Keratinocyte (primary cell): ENCODE measurements around the gene PTS. TPM values are rescaled to one million over a fixed set of nuclear protein-coding genes. Genes with fewer than 3 reads are reported as not detected.

Experiments
- DNase-seq: peaks from one replicate; pipeline ENCODE4 v3.0.0-alpha.2; 2011; ENCODE audit warnings: low read depth, missing footprints, low spot score
- FAIRE-seq: peaks from 2 replicates; lab custom pipeline; 2011; peaks lifted over from hg19 to GRCh38; lab: Jason Lieb, UNC
- H2AFZ ChIP-seq: 2 replicates; pipeline ENCODE4 v1.6.0; 2012; ENCODE audit warnings: low read length, control low read depth, inconsistent platforms; ENCODE audit not compliant: control insufficient read depth
- H3K27ac ChIP-seq: 2 replicates; pipeline ENCODE4 v1.5.1; 2011; ENCODE audit warnings: low read length; ENCODE audit not compliant: control insufficient read depth, insufficient read depth
- H3K27me3 ChIP-seq: 3 replicates; pipeline ENCODE4 v1.6.0; 2011; ENCODE audit warnings: low read length; ENCODE audit not compliant: control insufficient read depth, insufficient read depth; ENCODE audit errors: extremely low read depth
- H3K36me3 ChIP-seq, 2 experiments: 2 replicates in 1 of 2; 3 replicates in 1 of 2; pipeline ENCODE4 v1.5.1; 2011; ENCODE audit warnings: low read length in 2 of 2, mild to moderate bottlenecking in 1 of 2; ENCODE audit not compliant: control insufficient read depth in 2 of 2, insufficient read depth in 2 of 2; ENCODE audit errors: extremely low read depth in 1 of 2
- H3K4me1 ChIP-seq: 3 replicates; pipeline ENCODE4 v1.5.1; 2011; ENCODE audit warnings: low read length; ENCODE audit not compliant: control insufficient read depth, insufficient read depth; ENCODE audit errors: extremely low read depth
- H3K4me2 ChIP-seq: 3 replicates; pipeline ENCODE4 v1.6.0; 2011; ENCODE audit warnings: low read depth, low read length; ENCODE audit not compliant: control insufficient read depth, insufficient read depth; ENCODE audit errors: extremely low read depth
- H3K4me3 ChIP-seq, 3 experiments: fragments of 200-600 bp in 1 of 3; sonication (generic) in 1 of 3; 2 replicates in 2 of 3; 3 replicates in 1 of 3; pipeline ENCODE4 v1.5.1; 2011 to 2016; ENCODE audit warnings: low read length in 3 of 3, mild to moderate bottlenecking in 3 of 3, control low read depth in 2 of 3, inconsistent platforms in 1 of 3, low read depth in 1 of 3, mixed read lengths in 1 of 3, mixed run types in 1 of 3, moderate library complexity in 1 of 3; ENCODE audit not compliant: control insufficient read depth in 2 of 3, insufficient read depth in 2 of 3; ENCODE audit errors: extremely low read depth in 1 of 3
- H3K79me2 ChIP-seq: 2 replicates; pipeline ENCODE4 v1.6.0; 2012; ENCODE audit warnings: low read length; ENCODE audit not compliant: control insufficient read depth, insufficient read depth
- H3K9ac ChIP-seq: 3 replicates; pipeline ENCODE4 v1.6.0; 2011; ENCODE audit warnings: low read length; ENCODE audit not compliant: control insufficient read depth, insufficient read depth; ENCODE audit errors: extremely low read depth
- H3K9me1 ChIP-seq: 3 replicates; pipeline ENCODE4 v1.6.0; 2011; ENCODE audit warnings: low read length; ENCODE audit not compliant: control insufficient read depth, insufficient read depth; ENCODE audit errors: extremely low read depth
- H3K9me3 ChIP-seq: 2 replicates; pipeline ENCODE4 v1.5.1; 2012; ENCODE audit warnings: low read depth, low read length; ENCODE audit not compliant: control insufficient read depth
- H4K20me1 ChIP-seq: 3 replicates; pipeline ENCODE4 v1.6.0; 2011; ENCODE audit warnings: low read length; ENCODE audit not compliant: control insufficient read depth, insufficient read depth; ENCODE audit errors: extremely low read depth
- CTCF ChIP-seq, 3 experiments: IDR thresholded peaks in 1 of 3; conservative IDR thresholded peaks in 1 of 3; optimal IDR thresholded peaks in 1 of 3; 2 replicates in 2 of 3; 3 replicates in 1 of 3; pipeline versions ENCODE3 to v1.5.1; 2011; ENCODE audit warnings: low read length in 3 of 3, mild to moderate bottlenecking in 3 of 3, moderate library complexity in 2 of 3, control low read depth in 1 of 3, inconsistent platforms in 1 of 3; ENCODE audit not compliant: insufficient read depth in 2 of 3; ENCODE audit errors: extremely low read depth in 1 of 3
- EZH2 ChIP-seq: IDR thresholded peaks from one replicate; pipeline ENCODE4 v1.6.1; 2012; ENCODE audit warnings: inconsistent platforms, mild to moderate bottlenecking, low read length, moderate library complexity
- dilution Hi-C: fragments of 300-500 bp; cut with MboI; formaldehyde crosslinking; loops from one replicate; pipeline ENCODE4 v1.7.0; 2020; ENCODE audit warnings: low sequenced_read_pairs; ENCODE audit not compliant: extremely low pct_ligation_motif_present
- polyA minus RNA-seq, 3 experiments: library from RNA; depleted of rRNA, polyadenylated mRNA; stranded (reverse); fragments of >200 nt; gene quantifications; 1 replicate in 1 of 3; 2 replicates in 1 of 3; 3 replicates in 1 of 3; pipeline ENCODE4 v1.2.3, GENCODE V29; 2011
- polyA plus RNA-seq, 5 experiments: library from polyadenylated mRNA; depleted of rRNA in 3 of 5; stranded (reverse) in 3 of 5; stranded (forward) in 1 of 5; unstranded in 1 of 5; fragments of >200 nt; gene quantifications; 1 replicate in 1 of 5; 2 replicates in 3 of 5; 3 replicates in 1 of 5; pipeline versions ENCODE4 v1.2.1 to v1.2.3, GENCODE V29; 2011 to 2012; ENCODE audit warnings: missing spikeins in 2 of 5, low read depth in 1 of 5, low replicate concordance in 1 of 5

Gene PTS
- 37.8 to 72.5 TPM (median 43.7 TPM) in 3 replicates for polyA plus RNA-seq
- polyA plus RNA-seq (2011; ENCODE audit: low read depth): 54.8 TPM
- 48.4 and 83.3 TPM in 2 replicates for polyA plus RNA-seq (2011; cell fraction: cytosol; rRNA removed)
- polyA plus RNA-seq (2011; cell fraction: nucleus; rRNA removed): 38.9 and 54.4 TPM in 2 replicates
- 46.8 and 69.3 TPM in 2 replicates for polyA plus RNA-seq (2012; ENCODE audit: low replicate concordance)
- 3.3 to 22.5 TPM (median 10.1 TPM) in 3 replicates for polyA minus RNA-seq
- polyA minus RNA-seq (2011; cell fraction: cytosol; rRNA and poly(A)+ RNA removed): 27.6 TPM
- polyA minus RNA-seq (2011; cell fraction: nucleus; rRNA and poly(A)+ RNA removed): 10.0 and 11.9 TPM in 2 replicates

GRCh38 chr11:112226062-112226830, at the start of gene PTS:
Gene PTS, plus strand, starts transcription at chr11:112226428. Its CDS starts 16 bp downstream, at chr11:112226444.
- Histone ChIP-seq H2AFZ (peak within 1 kb of the TSS; percentile 100), H3K36me3 (peaks cover 6 to 17% of the 10 kb centered on the region in 2 experiments), H3K4me1 (peaks cover 26% of the 10 kb centered on the region), H3K9ac (peak within 1 kb of the TSS; percentile 93), H3K9me1 (peaks cover 2% of the 10 kb centered on the region), H3K27ac (peak within 1 kb of the TSS; percentile 97), H4K20me1 (no peaks in the 10 kb centered on the region), H3K79me2 (peaks cover 37% of the 10 kb centered on the region), H3K9me3 (no peaks in the 10 kb centered on the region), H3K4me3 (peak within 1 kb of the TSS; percentile 62 to 99 (median 97)), H3K4me2 (peak within 1 kb of the TSS; percentile 98), H3K27me3 (no peaks in the 10 kb centered on the region)
- dilution Hi-C loops: no loop called here
- TF ChIP-seq EZH2: no peak
- TF ChIP-seq CTCF (optimal IDR thresholded peaks at IDR 0.05 in 1 of 3, IDR thresholded peaks at IDR 0.05 in 1 of 3, conservative IDR thresholded peaks at IDR 0.05 in 1 of 3; ENCODE audit: extremely low read depth in 1 of 3, insufficient read depth in 2 of 3, low read length in 3 of 3): no peak
- no peak for DNase-seq
- no peak for FAIRE-seq

- H3K9me3 ChIP-seq: no peaks in the 10 kb centered on the region
- peaks cover 8% of the 10 kb centered on the region for H3K4me1 ChIP-seq
- no peaks in the 10 kb centered on the region for H3K36me3 ChIP-seq
- dilution Hi-C loops: no loop called here
- no peak overlapping the region for H2AFZ ChIP-seq
- H3K27ac ChIP-seq: no peak overlapping the region
- H3K4me3 ChIP-seq: no peak overlapping the region
- H3K9me1 ChIP-seq: no peaks in the 10 kb centered on the region
- H3K4me2 ChIP-seq: no peak overlapping the region
- no peak for DNase-seq
- TF ChIP-seq EZH2: no peak
- TF ChIP-seq CTCF (optimal IDR thresholded peaks at IDR 0.05 in 1 of 3, IDR thresholded peaks at IDR 0.05 in 1 of 3, conservative IDR thresholded peaks at IDR 0.05 in 1 of 3; ENCODE audit: extremely low read depth in 1 of 3, insufficient read depth in 2 of 3, low read length in 3 of 3): no peak
- FAIRE-seq: no peak
- no peaks in the 10 kb centered on the region for H3K79me2 ChIP-seq
- H3K9ac ChIP-seq: no peak overlapping the region
- H3K27me3 ChIP-seq: no peaks in the 10 kb centered on the region
- no peaks in the 10 kb centered on the region for H4K20me1 ChIP-seq
Observed at GRCh38 chr11:112177589-112177988, 48.6 kb upstream of the PTS start.
